ENCODE measurements around the gene NLRC3. TPM values are rescaled to one million over a fixed set of nuclear protein-coding genes. Genes with fewer than 3 reads are reported as not detected.
"Not testable (repeated sequence)": the region's sequence is repeated elsewhere in the genome, so short reads cannot be mapped to it uniquely, and the experiment has no call there.

Gene NLRC3
- polyA plus RNA-seq, 1 donor = 2.5 TPM

DNA sequence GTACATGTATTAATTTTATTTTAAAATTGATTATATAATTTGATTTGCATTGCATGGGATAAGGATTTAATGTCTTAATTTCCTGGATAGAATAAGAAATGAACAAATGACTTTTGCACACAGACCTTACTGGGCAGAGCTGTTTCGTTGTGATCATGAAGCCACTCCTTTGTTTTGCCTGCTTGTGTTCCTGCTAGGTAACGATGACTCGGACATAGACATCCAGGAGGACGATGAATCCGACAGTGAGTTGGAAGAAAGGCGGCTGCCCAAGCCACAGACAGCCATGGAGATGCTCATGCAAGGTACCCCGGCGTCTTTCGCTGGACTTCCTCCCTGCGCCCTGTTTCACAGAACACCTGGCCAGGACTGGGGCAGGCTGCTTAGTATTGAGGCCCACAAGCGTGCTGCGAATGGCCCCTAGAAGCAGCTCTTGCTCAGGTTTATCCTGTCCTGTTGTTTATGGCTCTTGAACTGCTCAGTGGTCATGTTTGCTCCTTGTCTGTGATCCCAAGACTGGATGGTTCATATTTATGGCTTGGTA is 46.8 kb downstream of the NLRC3 start:
- Histone ChIP-seq H3K36me3 (ENCODE audit: control insufficient read depth, insufficient read depth, low read length) (peaks cover 65% of the 10 kb centered on the region), H3K4me1 (ENCODE audit: control insufficient read depth, insufficient read depth, low read length) (no peaks in the 10 kb centered on the region), H3K27ac (ENCODE audit: low read length) (no peak overlapping the region), H3K4me3 (ENCODE audit: low read length) (no peak overlapping the region), H3K9me3 (ENCODE audit: control insufficient read depth, low read depth, low read length) (no peaks in the 10 kb centered on the region), H3K27me3 (ENCODE audit: control insufficient read depth, insufficient read depth, low read length) (no peaks in the 10 kb centered on the region)
- DNase-seq = no peak
- no CpG with 5 or more reads among the region's 12 CpGs for WGBS (ENCODE audit: insufficient coverage, low lambda C conversion rate)

DNA sequence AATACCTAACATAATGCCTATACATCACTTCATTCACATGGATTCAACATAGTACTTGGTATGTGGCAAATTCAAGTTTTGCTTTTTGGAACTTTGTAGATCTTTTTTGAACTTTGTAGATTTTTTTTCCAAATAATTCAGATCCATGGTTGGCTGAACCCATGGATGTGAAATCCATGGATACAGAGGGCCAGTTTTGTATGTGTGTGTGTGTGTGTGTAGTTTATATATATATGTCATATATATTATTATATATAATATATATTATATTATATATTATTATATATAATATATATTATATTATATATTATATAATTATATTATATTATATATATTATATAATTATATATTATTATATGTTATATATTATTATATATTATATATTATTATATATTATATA is 48.0 kb downstream of the NLRC3 start:
- H3K36me3 ChIP-seq (ENCODE audit: control insufficient read depth, insufficient read depth, low read length) = peaks cover 64% of the 10 kb centered on the region
- no peak overlapping the region for H3K4me3 ChIP-seq (ENCODE audit: low read length)
- no peak overlapping the region for H3K27ac ChIP-seq (ENCODE audit: low read length)
- H3K27me3 ChIP-seq (ENCODE audit: control insufficient read depth, insufficient read depth, low read length) = no peaks in the 10 kb centered on the region
- no peak for DNase-seq
- H3K4me1 ChIP-seq (ENCODE audit: control insufficient read depth, insufficient read depth, low read length) = no peaks in the 10 kb centered on the region
- no peaks in the 10 kb centered on the region for H3K9me3 ChIP-seq (ENCODE audit: control insufficient read depth, low read depth, low read length)

DNA sequence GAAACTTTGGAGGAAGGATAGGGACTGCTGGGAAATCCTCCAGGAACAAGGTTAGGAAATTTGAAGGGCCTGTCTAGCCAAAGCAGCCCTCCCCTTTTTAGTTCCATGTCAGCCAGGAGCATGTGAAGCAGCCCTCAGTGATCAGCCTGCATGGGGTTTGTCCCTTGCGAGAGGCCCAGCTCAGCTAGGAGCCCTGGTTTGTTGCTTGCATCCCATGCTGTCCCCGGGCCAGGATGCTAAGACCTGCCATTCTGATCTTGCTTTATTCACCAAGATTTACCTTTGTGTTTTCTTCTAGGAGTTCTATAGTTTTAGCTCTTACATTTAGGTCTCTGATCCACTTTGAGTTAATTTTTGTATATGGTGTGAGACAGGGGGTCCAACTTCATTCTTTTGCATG is 48.8 kb downstream of the NLRC3 start:
- peaks cover 65% of the 10 kb centered on the region for H3K36me3 ChIP-seq (ENCODE audit: control insufficient read depth, insufficient read depth, low read length)
- DNase-seq = no peak
- H3K4me3 ChIP-seq (ENCODE audit: low read length) = no peak overlapping the region
- H3K9me3 ChIP-seq (ENCODE audit: control insufficient read depth, low read depth, low read length) = no peaks in the 10 kb centered on the region
- H3K27me3 ChIP-seq (ENCODE audit: control insufficient read depth, insufficient read depth, low read length) = no peaks in the 10 kb centered on the region
- H3K4me1 ChIP-seq (ENCODE audit: control insufficient read depth, insufficient read depth, low read length) = no peaks in the 10 kb centered on the region
- H3K27ac ChIP-seq (ENCODE audit: low read length) = no peak overlapping the region
- 100% methylated on average over 1 of the region's 2 CpGs for WGBS (ENCODE audit: insufficient coverage, low lambda C conversion rate)

DNA sequence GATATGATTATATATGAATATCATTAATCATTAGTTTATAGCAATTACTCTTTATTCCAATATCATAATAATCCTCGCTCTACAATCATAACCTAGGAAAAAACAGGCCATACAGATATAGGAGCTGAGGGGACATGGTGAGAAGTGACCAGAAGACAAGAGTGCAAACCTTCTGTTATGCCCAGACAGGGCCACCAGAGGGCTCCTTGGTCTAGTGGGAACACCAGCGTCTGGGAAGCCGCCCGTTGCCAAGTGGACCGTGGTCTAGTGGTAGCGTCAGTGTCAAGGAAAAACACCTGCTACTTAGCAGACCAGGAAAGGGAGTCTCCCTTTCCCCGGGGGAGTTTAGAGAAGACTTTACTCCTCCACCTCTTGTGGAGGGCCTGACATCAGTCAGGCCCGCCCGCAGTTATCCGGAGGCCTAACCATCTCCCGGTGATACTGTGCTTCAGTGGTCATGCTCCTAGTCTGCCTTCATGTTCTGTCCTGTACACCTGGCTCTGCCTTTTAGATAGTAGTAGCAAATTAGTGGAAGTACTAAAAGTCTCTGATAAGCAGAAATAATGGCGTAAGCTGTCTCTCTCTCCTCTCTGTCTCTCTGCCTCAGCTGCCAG is 49.9 kb downstream of the NLRC3 start:
- not testable (repeated sequence) for H3K4me1 ChIP-seq (ENCODE audit: control insufficient read depth, insufficient read depth, low read length); DNase-seq; H3K27me3 ChIP-seq (ENCODE audit: control insufficient read depth, insufficient read depth, low read length); H3K4me3 ChIP-seq (ENCODE audit: low read length); H3K27ac ChIP-seq (ENCODE audit: low read length); H3K9me3 ChIP-seq (ENCODE audit: control insufficient read depth, low read depth, low read length)
- peaks cover 65% of the 10 kb centered on the region for H3K36me3 ChIP-seq (ENCODE audit: control insufficient read depth, insufficient read depth, low read length)
- WGBS (ENCODE audit: insufficient coverage, low lambda C conversion rate) = 88% methylated on average over 1 of the region's 12 CpGs

DNA sequence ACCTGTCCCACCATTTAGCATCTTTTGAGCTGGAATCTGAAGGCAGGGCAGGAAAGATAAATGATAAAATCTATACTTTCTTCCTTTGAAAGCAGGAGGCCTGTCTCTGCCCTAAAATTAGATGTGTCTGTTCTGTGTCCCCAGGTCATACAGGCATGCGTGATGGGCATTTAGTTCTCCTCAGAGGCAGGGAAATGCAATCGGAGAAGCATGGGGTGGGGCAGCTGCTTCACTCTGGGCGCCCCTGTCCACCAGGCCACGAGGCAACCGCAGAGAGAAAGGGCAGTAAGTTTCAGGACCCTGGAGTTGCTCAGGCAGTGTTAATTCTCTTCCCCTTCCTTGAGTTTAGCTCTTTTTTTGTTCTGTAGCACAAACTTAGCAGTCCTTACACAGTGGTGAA is 51.3 kb downstream of the NLRC3 start:
- no peaks in the 10 kb centered on the region for H3K27me3 ChIP-seq (ENCODE audit: control insufficient read depth, insufficient read depth, low read length)
- H3K36me3 ChIP-seq (ENCODE audit: control insufficient read depth, insufficient read depth, low read length) = peaks cover 65% of the 10 kb centered on the region
- H3K27ac ChIP-seq (ENCODE audit: low read length) = no peak overlapping the region
- no peaks in the 10 kb centered on the region for H3K9me3 ChIP-seq (ENCODE audit: control insufficient read depth, low read depth, low read length)
- H3K4me3 ChIP-seq (ENCODE audit: low read length) = no peak overlapping the region
- DNase-seq = no peak
- H3K4me1 ChIP-seq (ENCODE audit: control insufficient read depth, insufficient read depth, low read length) = no peaks in the 10 kb centered on the region
- no CpG with 5 or more reads among the region's 5 CpGs for WGBS (ENCODE audit: insufficient coverage, low lambda C conversion rate)

GRCh38 chr16:3523281-3523680 is 53.9 kb downstream of the NLRC3 start:
- DNase-seq = no peak
- no CpG with 5 or more reads among the region's 3 CpGs for WGBS (ENCODE audit: insufficient coverage, low lambda C conversion rate)
- H3K4me3 ChIP-seq (ENCODE audit: low read length) = no peak overlapping the region
- no peaks in the 10 kb centered on the region for H3K27me3 ChIP-seq (ENCODE audit: control insufficient read depth, insufficient read depth, low read length)
- no peaks in the 10 kb centered on the region for H3K4me1 ChIP-seq (ENCODE audit: control insufficient read depth, insufficient read depth, low read length)
- H3K9me3 ChIP-seq (ENCODE audit: control insufficient read depth, low read depth, low read length) = no peaks in the 10 kb centered on the region
- H3K27ac ChIP-seq (ENCODE audit: low read length) = no peak overlapping the region
- H3K36me3 ChIP-seq (ENCODE audit: control insufficient read depth, insufficient read depth, low read length) = peaks cover 71% of the 10 kb centered on the region

DNA sequence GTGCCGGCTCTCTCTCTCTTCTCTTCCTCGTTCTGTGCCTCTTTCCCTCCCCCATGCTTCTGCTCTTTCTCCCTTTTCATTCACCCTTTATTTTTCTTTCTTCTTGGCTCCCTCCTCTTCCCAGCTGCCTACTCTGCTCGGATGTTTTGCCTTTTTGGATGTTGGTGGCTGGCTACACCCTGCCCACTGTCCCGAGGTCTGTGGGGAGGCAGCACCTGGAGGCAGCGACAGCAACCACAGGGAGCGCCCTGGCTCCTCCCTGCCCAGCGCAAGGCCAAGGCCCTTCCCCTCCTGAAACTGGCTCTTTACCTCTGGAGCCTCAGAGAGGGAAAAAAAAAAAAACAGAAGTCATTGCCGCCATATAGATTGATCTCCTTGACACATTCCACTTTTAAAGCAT is 56.4 kb downstream of the NLRC3 start:
- Histone ChIP-seq H3K27me3 (ENCODE audit: control insufficient read depth, insufficient read depth, low read length) (no peaks in the 10 kb centered on the region), H3K4me3 (ENCODE audit: low read length) (no peak overlapping the region), H3K27ac (ENCODE audit: low read length) (peak overlapping the region; percentile 62), H3K36me3 (ENCODE audit: control insufficient read depth, insufficient read depth, low read length) (peaks cover 76% of the 10 kb centered on the region), H3K9me3 (ENCODE audit: control insufficient read depth, low read depth, low read length) (no peaks in the 10 kb centered on the region), H3K4me1 (ENCODE audit: control insufficient read depth, insufficient read depth, low read length) (no peaks in the 10 kb centered on the region)
- WGBS (ENCODE audit: insufficient coverage, low lambda C conversion rate) = 77% methylated on average over 2 of the region's 8 CpGs
- no peak for DNase-seq

GRCh38 chr16:3520413-3520812 is 56.8 kb downstream of the NLRC3 start:
- H3K27me3 ChIP-seq (ENCODE audit: control insufficient read depth, insufficient read depth, low read length) = no peaks in the 10 kb centered on the region
- DNase-seq = peak; percentile 16 to 23
- WGBS (ENCODE audit: insufficient coverage, low lambda C conversion rate) = 100% methylated on average over 1 of the region's 4 CpGs
- peak overlapping the region; percentile 62 for H3K27ac ChIP-seq (ENCODE audit: low read length)
- no peaks in the 10 kb centered on the region for H3K4me1 ChIP-seq (ENCODE audit: control insufficient read depth, insufficient read depth, low read length)
- H3K4me3 ChIP-seq (ENCODE audit: low read length) = no peak overlapping the region
- H3K36me3 ChIP-seq (ENCODE audit: control insufficient read depth, insufficient read depth, low read length) = peaks cover 75% of the 10 kb centered on the region
- H3K9me3 ChIP-seq (ENCODE audit: control insufficient read depth, low read depth, low read length) = no peaks in the 10 kb centered on the region

- 100% methylated on average over 1 of the region's 2 CpGs for WGBS (ENCODE audit: insufficient coverage, low lambda C conversion rate)
- Histone ChIP-seq H3K9me3 (ENCODE audit: control insufficient read depth, low read depth, low read length) (no peaks in the 10 kb centered on the region), H3K27ac (ENCODE audit: low read length) (no peak overlapping the region), H3K36me3 (ENCODE audit: control insufficient read depth, insufficient read depth, low read length) (peaks cover 75% of the 10 kb centered on the region), H3K4me3 (ENCODE audit: low read length) (no peak overlapping the region), H3K4me1 (ENCODE audit: control insufficient read depth, insufficient read depth, low read length) (no peaks in the 10 kb centered on the region), H3K27me3 (ENCODE audit: control insufficient read depth, insufficient read depth, low read length) (no peaks in the 10 kb centered on the region)
- DNase-seq = no peak
These were observed 57.6 kb downstream of the NLRC3 start for GRCh38 chr16:3519581-3519980.

DNA sequence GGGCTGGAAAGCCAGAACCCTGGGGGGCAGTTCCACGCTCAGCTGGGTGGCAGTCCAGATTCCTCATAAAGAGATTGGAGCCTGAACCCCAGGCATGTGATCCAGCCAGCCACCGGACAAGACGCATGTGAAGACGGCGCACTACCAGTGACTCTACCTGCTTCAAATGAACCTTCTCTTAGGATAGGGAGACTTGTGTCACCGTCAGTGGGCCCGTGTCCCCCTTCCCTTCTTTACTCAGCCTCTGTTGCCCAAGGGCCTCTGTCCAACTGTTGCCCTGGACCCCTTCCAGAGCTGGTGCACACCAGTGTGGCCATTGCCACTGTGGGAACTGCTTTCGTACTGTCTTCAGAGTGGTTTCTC is 58.2 kb downstream of the NLRC3 start:
- WGBS (ENCODE audit: insufficient coverage, low lambda C conversion rate) = no CpG with 5 or more reads among the region's 8 CpGs
- H3K36me3 ChIP-seq (ENCODE audit: control insufficient read depth, insufficient read depth, low read length) = peaks cover 78% of the 10 kb centered on the region
- H3K9me3 ChIP-seq (ENCODE audit: control insufficient read depth, low read depth, low read length) = no peaks in the 10 kb centered on the region
- H3K27me3 ChIP-seq (ENCODE audit: control insufficient read depth, insufficient read depth, low read length) = no peaks in the 10 kb centered on the region
- H3K27ac ChIP-seq (ENCODE audit: low read length) = no peak overlapping the region
- H3K4me3 ChIP-seq (ENCODE audit: low read length) = no peak overlapping the region
- H3K4me1 ChIP-seq (ENCODE audit: control insufficient read depth, insufficient read depth, low read length) = no peaks in the 10 kb centered on the region
- no peak for DNase-seq

DNA sequence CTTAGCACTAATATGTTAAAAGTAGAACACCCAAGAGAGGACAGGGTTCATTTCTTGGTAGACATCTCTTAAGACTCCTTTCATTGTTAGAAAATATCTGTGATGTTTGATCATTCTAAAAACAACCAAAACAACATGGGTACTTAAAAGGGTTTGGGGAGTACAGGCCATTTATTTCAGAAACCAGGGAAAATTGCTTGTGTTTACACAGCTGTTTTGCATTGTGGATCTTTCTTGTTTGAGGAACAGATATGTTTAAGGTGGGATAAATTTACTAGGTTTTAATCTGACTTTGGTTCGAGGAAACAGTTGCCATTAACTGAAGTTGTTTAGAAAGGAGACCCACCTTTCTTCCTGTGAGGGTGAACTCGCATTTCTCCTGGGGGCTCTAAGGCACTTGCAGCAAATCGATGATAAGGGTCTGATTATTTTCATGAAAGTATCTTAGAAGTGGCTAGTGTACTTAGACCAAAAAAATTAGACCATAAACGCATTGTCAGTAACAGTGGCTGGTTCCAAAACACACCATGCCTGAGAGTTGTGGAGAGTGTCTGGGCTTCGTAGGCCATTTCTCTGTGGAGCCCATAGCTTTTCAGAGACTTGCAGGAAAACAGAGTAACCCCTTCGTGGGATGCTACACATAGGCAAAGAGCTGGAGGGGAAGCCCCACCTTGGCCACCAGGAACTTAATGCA is 58.8 kb downstream of the NLRC3 start:
- no peaks in the 10 kb centered on the region for H3K27me3 ChIP-seq (ENCODE audit: control insufficient read depth, insufficient read depth, low read length)
- H3K4me1 ChIP-seq (ENCODE audit: control insufficient read depth, insufficient read depth, low read length) = no peaks in the 10 kb centered on the region
- H3K27ac ChIP-seq (ENCODE audit: low read length) = no peak overlapping the region
- no peaks in the 10 kb centered on the region for H3K9me3 ChIP-seq (ENCODE audit: control insufficient read depth, low read depth, low read length)
- WGBS (ENCODE audit: insufficient coverage, low lambda C conversion rate) = no CpG with 5 or more reads among the region's 6 CpGs
- DNase-seq = no peak
- H3K4me3 ChIP-seq (ENCODE audit: low read length) = no peak overlapping the region
- peaks cover 78% of the 10 kb centered on the region for H3K36me3 ChIP-seq (ENCODE audit: control insufficient read depth, insufficient read depth, low read length)
